Astrocyte (in vitro differentiated cells and primary cell): ENCODE measurements around the gene PLA2R1. TPM values are rescaled to one million over a fixed set of nuclear protein-coding genes. Genes with fewer than 3 reads are reported as not detected.

ENCODE experiments used
- DNase-seq: peaks from one replicate; pipeline ENCODE4 v3.0.0-alpha.2; 2010; ENCODE audit warnings: low read depth
- FAIRE-seq: peaks from 2 replicates; lab custom pipeline; 2011; peaks lifted over from hg19 to GRCh38; lab: Jason Lieb, UNC
- H2AFZ ChIP-seq: 2 replicates; pipeline ENCODE4 v1.6.0; 2012; ENCODE audit warnings: low read depth, low read length, inconsistent platforms
- H3K27ac ChIP-seq: 2 replicates; pipeline ENCODE4 v1.5.1; 2011; ENCODE audit warnings: low read depth, low read length, inconsistent platforms
- H3K27me3 ChIP-seq: 2 replicates; pipeline ENCODE4 v1.6.0; 2011; ENCODE audit warnings: low read length, inconsistent platforms; ENCODE audit not compliant: insufficient read depth
- H3K36me3 ChIP-seq: 2 replicates; pipeline ENCODE4 v1.5.1; 2011; ENCODE audit warnings: low read length, inconsistent platforms; ENCODE audit not compliant: insufficient read depth
- H3K4me1 ChIP-seq: 2 replicates; pipeline ENCODE4 v1.5.1; 2011; ENCODE audit warnings: low read length, inconsistent platforms; ENCODE audit not compliant: insufficient read depth
- H3K4me2 ChIP-seq: 2 replicates; pipeline ENCODE4 v1.6.0; 2012; ENCODE audit warnings: low read length, inconsistent platforms
- H3K4me3 ChIP-seq: 2 replicates; pipeline ENCODE4 v1.5.1; 2011; ENCODE audit warnings: low read depth, mild to moderate bottlenecking, low read length, inconsistent platforms; ENCODE audit not compliant: insufficient read depth
- H3K79me2 ChIP-seq: 2 replicates; pipeline ENCODE4 v1.6.0; 2012; ENCODE audit warnings: mild to moderate bottlenecking, low read length, inconsistent platforms; ENCODE audit not compliant: insufficient read depth
- H3K9ac ChIP-seq: 2 replicates; pipeline ENCODE4 v1.6.0; 2012; ENCODE audit warnings: mild to moderate bottlenecking, low read length, inconsistent platforms
- H3K9me3 ChIP-seq: 2 replicates; pipeline ENCODE4 v1.5.1; 2012; ENCODE audit warnings: low read depth, mild to moderate bottlenecking, low read length, inconsistent platforms; ENCODE audit not compliant: insufficient read depth
- H4K20me1 ChIP-seq: 2 replicates; pipeline ENCODE4 v1.6.0; 2012; ENCODE audit warnings: low read length, inconsistent platforms; ENCODE audit not compliant: insufficient read depth
- H3K27ac Mint-ChIP-seq: one replicate; pipeline ENCODE4 v1.8.0; 2021; ENCODE audit warnings: mild to moderate bottlenecking, mixed read lengths; ENCODE audit not compliant: unreplicated experiment
- H3K27me3 Mint-ChIP-seq: one replicate; pipeline ENCODE4 v1.8.0; 2021; ENCODE audit warnings: low read depth, mixed read lengths; ENCODE audit not compliant: unreplicated experiment
- H3K36me3 Mint-ChIP-seq: one replicate; pipeline ENCODE4 v1.8.0; 2021; ENCODE audit warnings: low read depth, mixed read lengths; ENCODE audit not compliant: unreplicated experiment
- H3K4me1 Mint-ChIP-seq: one replicate; pipeline ENCODE4 v1.8.0; 2021; ENCODE audit warnings: low read depth, mixed read lengths; ENCODE audit not compliant: unreplicated experiment
- H3K4me3 Mint-ChIP-seq: one replicate; pipeline ENCODE4 v1.8.0; 2021; ENCODE audit warnings: mild to moderate bottlenecking, moderate library complexity, mixed read lengths; ENCODE audit not compliant: unreplicated experiment
- H3K9me3 Mint-ChIP-seq: one replicate; pipeline ENCODE4 v1.8.0; 2021; ENCODE audit warnings: mild to moderate bottlenecking, mixed read lengths; ENCODE audit not compliant: unreplicated experiment
- CTCF ChIP-seq: IDR thresholded peaks from 2 replicates; pipeline ENCODE4 v1.5.1; 2011; ENCODE audit warnings: low read depth, mild to moderate bottlenecking, inconsistent platforms, low read length, moderate library complexity; ENCODE audit not compliant: insufficient read depth
- EZH2 ChIP-seq: IDR thresholded peaks from 2 replicates; pipeline ENCODE4 v1.6.1; 2012; ENCODE audit warnings: mild to moderate bottlenecking, low read length, inconsistent platforms; ENCODE audit not compliant: insufficient read depth
- total RNA-seq: library from RNA; stranded (reverse); gene quantifications from 2 replicates; pipeline ENCODE4 v1.2.1, GENCODE V29; 2021

The PLA2R1 gene
- total RNA-seq, 1 donor from 2014 or later = 7.1 TPM

- no peaks in the 10 kb centered on the region for H4K20me1 ChIP-seq
- H3K27me3 ChIP-seq = no peaks in the 10 kb centered on the region
- no peaks in the 10 kb centered on the region for H3K4me1 ChIP-seq
- H3K4me2 ChIP-seq = no peak overlapping the region
- Mint-ChIP-seq H3K4me3 (no peak overlapping the region), H3K27ac (no peak overlapping the region), H3K27me3 (no peaks in the 10 kb centered on the region), H3K4me1 (peaks cover 13% of the 10 kb centered on the region), H3K36me3 (no peaks in the 10 kb centered on the region), H3K9me3 (peaks cover 8% of the 10 kb centered on the region)
- no peaks in the 10 kb centered on the region for H3K9me3 ChIP-seq
- no peak for DNase-seq
- no peak overlapping the region for H2AFZ ChIP-seq
- H3K27ac ChIP-seq = no peak overlapping the region
- H3K79me2 ChIP-seq = no peaks in the 10 kb centered on the region
- no peak overlapping the region for H3K4me3 ChIP-seq
- no peak overlapping the region for H3K9ac ChIP-seq
- no peak for FAIRE-seq
- no peak for TF ChIP-seq EZH2
- TF ChIP-seq CTCF = no peak
- no peaks in the 10 kb centered on the region for H3K36me3 ChIP-seq
These were observed 34.0 kb upstream of the PLA2R1 start for GRCh38 chr2:160096409-160096808.

GRCh38 chr2:160092445-160092844, 30.0 kb upstream of the PLA2R1 start:
- peaks cover 35% of the 10 kb centered on the region for H3K9me3 Mint-ChIP-seq
- no peak for FAIRE-seq

More at GRCh38 chr2:160092445-160092844, 30.0 kb upstream of the PLA2R1 start:
- no peak overlapping the region for H3K27ac ChIP-seq
- peaks cover 18% of the 10 kb centered on the region for H3K4me1 Mint-ChIP-seq
- H3K36me3 Mint-ChIP-seq = peaks cover 4% of the 10 kb centered on the region
- H3K36me3 ChIP-seq = no peaks in the 10 kb centered on the region
- H2AFZ ChIP-seq = no peak overlapping the region
- H3K27ac Mint-ChIP-seq = no peak overlapping the region
- H3K9ac ChIP-seq = no peak overlapping the region
- no peak overlapping the region for H3K4me2 ChIP-seq
- no peak for DNase-seq
- H3K27me3 ChIP-seq = no peaks in the 10 kb centered on the region
- no peaks in the 10 kb centered on the region for H3K27me3 Mint-ChIP-seq
- H3K79me2 ChIP-seq = no peaks in the 10 kb centered on the region
- H3K4me1 ChIP-seq = no peaks in the 10 kb centered on the region
- no peak overlapping the region for H3K4me3 ChIP-seq
- peaks cover 15% of the 10 kb centered on the region for H3K9me3 ChIP-seq
- H3K4me3 Mint-ChIP-seq = no peak overlapping the region
- TF ChIP-seq CTCF (no peak), EZH2 (no peak)
- H4K20me1 ChIP-seq = no peaks in the 10 kb centered on the region
